KBM-7 (cell line): ENCODE measurements around the gene FARP1.

Experiments
- DNase-seq: peaks from one replicate; pipeline ENCODE4 v3.0.0-alpha.2; 2015
- in situ Hi-C: fragments of 300-500 bp; cut with MboI; formaldehyde crosslinking; loops from 2 replicates; pipeline ENCODE4 v1.14.3; 2020; ENCODE audit warnings: low sequenced_read_pairs, low pct_unique_long_range_greater_than_20kb, mixed read lengths

Gene FARP1

DNA sequence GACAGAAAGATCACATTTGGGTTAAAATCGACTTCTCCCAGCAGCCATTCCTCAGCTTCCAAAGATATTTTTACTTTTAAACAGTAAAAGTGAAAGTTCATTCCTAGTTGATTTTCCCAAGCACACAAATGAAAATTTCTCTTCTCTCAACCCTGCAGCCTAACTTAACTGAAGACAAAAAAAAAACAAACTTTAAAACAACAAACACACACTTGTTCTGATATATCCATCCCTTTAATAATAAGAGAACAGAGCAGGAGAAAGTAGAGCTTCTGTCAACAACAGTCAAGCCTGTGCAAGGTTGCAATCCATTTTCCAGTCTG, 361.1 kb downstream of the FARP1 start:
- no peak for DNase-seq
- in situ Hi-C loops = no loop called here

DNA sequence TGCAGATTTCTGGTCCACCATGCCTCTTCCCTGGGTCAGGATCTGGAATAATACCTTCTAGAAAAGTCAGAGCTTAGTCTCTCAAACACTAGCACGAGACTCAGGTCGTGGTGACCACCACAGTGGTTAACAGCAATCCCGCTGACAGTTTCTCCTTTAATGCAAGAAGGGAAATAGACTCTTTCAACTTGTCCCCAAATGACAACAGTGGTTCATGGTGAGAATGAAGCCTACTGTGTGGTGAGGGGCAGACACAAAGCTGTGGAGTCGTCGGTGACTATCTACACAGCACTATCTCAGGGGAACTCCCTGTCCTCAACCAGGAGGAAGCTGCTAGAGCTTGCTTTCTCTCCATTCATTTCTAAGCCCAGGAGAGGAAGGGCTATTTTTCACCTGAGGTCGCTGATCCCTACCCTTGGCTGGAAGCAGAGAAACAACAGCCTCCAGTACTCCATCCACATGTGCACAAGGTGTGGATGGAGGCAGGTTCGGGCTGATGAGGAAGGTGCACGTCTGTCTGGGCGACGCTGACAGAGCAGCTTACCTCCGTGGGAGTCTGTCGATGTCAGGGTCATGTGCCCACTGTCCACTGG, 361.6 kb downstream of the FARP1 start:
- DNase-seq = no peak
- in situ Hi-C loops = no loop called here
